HepG2 (cell line): Measurements from ENCODE around the gene TEX14. TPM values are rescaled to one million over a fixed set of nuclear protein-coding genes. Genes with fewer than 3 reads are reported as not detected.
"Not testable (repeated sequence)": the region's sequence is repeated elsewhere in the genome, so short reads cannot be mapped to it uniquely, and the experiment has no call there.

ENCODE experiments used
- ATAC-seq: fragments of 200-7000 bp; cut with Tn5 transposase; 3 replicates; pipeline ENCODE4 v1.9.1; 2020; ENCODE audit warnings: mild to moderate bottlenecking, moderate library complexity
- BruUV-seq: library from RNA; stranded (reverse); fragments of 400-500 nt; replicated peaks from 2 replicates; lab custom pipeline; 2021; lab: Mats Ljungman, UMichigan
- CTCF ChIA-PET: fragments of 300-600 bp; formaldehyde crosslinking; extraction: SDS; loops from one replicate; lab custom pipeline; 2021; ENCODE audit warnings: low total read pairs, inconsistent platforms, low intra/inter-chr PET ratio; lab: Yijun Ruan, JAX
- POLR2A ChIA-PET: fragments of 350-600 bp; sonication (Branson Sonifier 250); formaldehyde crosslinking; loops from one replicate; lab custom pipeline; 2020; ENCODE audit warnings: antibody characterized with exemption, inconsistent platforms; lab: Yijun Ruan, JAX
- DNase-seq: peaks from one replicate; pipeline ENCODE4 v3.0.0-alpha.2; 2015; ENCODE audit warnings: low spot score
- FAIRE-seq: peaks from 3 replicates; lab custom pipeline; 2011; peaks lifted over from hg19 to GRCh38; lab: Jason Lieb, UNC
- H2AFZ ChIP-seq: one replicate; pipeline ENCODE4 v1.6.1; 2011; ENCODE audit warnings: low read length, inconsistent platforms
- H3K27ac ChIP-seq: fragments of 300-600 bp; 3 replicates; pipeline ENCODE4 v1.8.0; 2011; ENCODE audit warnings: mixed run types, mild to moderate bottlenecking, mixed read lengths, low read length, inconsistent platforms; ENCODE audit not compliant: insufficient read depth; ENCODE audit errors: extremely low read length
- H3K27me3 ChIP-seq, 2 experiments: fragments of 200-600 bp in 1 of 2; 2 replicates in 1 of 2; 3 replicates in 1 of 2; pipeline versions ENCODE4 v1.6.0 to v1.8.0; 2011; ENCODE audit warnings: low read length in 2 of 2, mild to moderate bottlenecking in 2 of 2, moderate library complexity in 2 of 2, inconsistent platforms in 1 of 2; ENCODE audit not compliant: insufficient read depth in 2 of 2, control insufficient read depth in 1 of 2
- H3K36me3 ChIP-seq, 2 experiments: fragments of 200-600 bp in 1 of 2; replicated peaks in 1 of 2; 2 replicates in 1 of 2; 3 replicates in 1 of 2; pipeline versions ENCODE4 v1.5.1 to v1.8.0; 2011; ENCODE audit warnings: low read length in 2 of 2, inconsistent platforms in 1 of 2; ENCODE audit not compliant: insufficient read depth in 2 of 2, control insufficient read depth in 1 of 2
- H3K4me1 ChIP-seq: 2 replicates; pipeline ENCODE4 v1.5.1; 2012; ENCODE audit warnings: low read length, inconsistent platforms; ENCODE audit not compliant: insufficient read depth
- H3K4me2 ChIP-seq: 2 replicates; pipeline ENCODE4 v1.6.0; 2011; ENCODE audit warnings: low read depth, low read length, inconsistent platforms
- H3K4me3 ChIP-seq, 3 experiments: fragments of 200-600 bp in 1 of 3; sonication (generic), shearing (Covaris generic) in 1 of 3; replicated peaks in 1 of 3; 2 replicates each; pipeline ENCODE4 v1.5.1; 2011 to 2016; ENCODE audit warnings: low read length in 3 of 3, inconsistent platforms in 2 of 3, low read depth in 2 of 3, mild to moderate bottlenecking in 2 of 3, control low read depth in 1 of 3, mixed read lengths in 1 of 3; ENCODE audit not compliant: insufficient read depth in 1 of 3
- H3K79me2 ChIP-seq: one replicate; pipeline ENCODE4 v1.6.1; 2011; ENCODE audit warnings: low read length, inconsistent platforms; ENCODE audit not compliant: insufficient read depth
- H3K9ac ChIP-seq: 2 replicates; pipeline ENCODE4 v1.6.0; 2011; ENCODE audit warnings: mild to moderate bottlenecking, low read depth, low read length, inconsistent platforms; ENCODE audit not compliant: insufficient read depth
- H3K9me3 ChIP-seq: 2 replicates; pipeline ENCODE4 v1.5.1; 2012; ENCODE audit warnings: mild to moderate bottlenecking, low read length
- H4K20me1 ChIP-seq: 2 replicates; pipeline ENCODE4 v1.6.0; 2011; ENCODE audit warnings: inconsistent platforms, mild to moderate bottlenecking, low read length, moderate library complexity; ENCODE audit not compliant: insufficient read depth
- DRAP1 ChIP-seq: IDR thresholded peaks from 2 replicates; pipeline ENCODE4 v1.6.1; 2016; ENCODE audit warnings: missing genetic modification reagents, missing compliant biosample characterization
- ELF3 ChIP-seq: IDR thresholded peaks from 2 replicates; pipeline ENCODE4 v1.6.1; 2016; ENCODE audit warnings: missing genetic modification reagents, missing compliant biosample characterization
- GATAD1 ChIP-seq: IDR thresholded peaks from 2 replicates; pipeline ENCODE4 v1.6.1; 2016; ENCODE audit warnings: missing genetic modification reagents, missing compliant biosample characterization
- MYC ChIP-seq: sonication (generic); formaldehyde crosslinking; IDR thresholded peaks from 2 replicates; pipeline ENCODE4 v1.9.0; 2021; ENCODE audit warnings: missing genetic modification reagents, borderline replicate concordance
- NR2F1 ChIP-seq, 2 experiments: fragments of 450-650 bp in 1 of 2; formaldehyde crosslinking in 1 of 2; IDR thresholded peaks; 2 replicates each; pipeline versions ENCODE4 v1.5.0 to v1.6.1; 2016 to 2020; ENCODE audit warnings: mild to moderate bottlenecking in 1 of 2, missing compliant biosample characterization in 1 of 2, missing genetic modification reagents in 1 of 2, moderate library complexity in 1 of 2
- PRDM4 ChIP-seq: sonication (generic); formaldehyde crosslinking; IDR thresholded peaks from 2 replicates; pipeline ENCODE4 v1.9.0; 2021; ENCODE audit warnings: missing genetic modification reagents, borderline replicate concordance
- TARDBP ChIP-seq: sonication (generic); formaldehyde crosslinking; IDR thresholded peaks from 2 replicates; pipeline ENCODE4 v1.8.0; 2022; ENCODE audit warnings: mild to moderate bottlenecking, missing genetic modification reagents
- YY1 ChIP-seq: IDR thresholded peaks from 2 replicates; pipeline ENCODE4 v1.6.1; 2011; ENCODE audit warnings: low read length, low read depth, moderate library complexity, mild to moderate bottlenecking; ENCODE audit not compliant: insufficient read depth, insufficient replicate concordance
- ZBTB34 ChIP-seq: sonication (generic); formaldehyde crosslinking; IDR thresholded peaks from 2 replicates; pipeline ENCODE4 v1.8.0; 2022; ENCODE audit warnings: mild to moderate bottlenecking, missing genetic modification reagents
- ZNF180 ChIP-seq: sonication (generic); formaldehyde crosslinking; IDR thresholded peaks from 2 replicates; pipeline ENCODE4 v1.4.0; 2020; ENCODE audit warnings: low read depth, missing genetic modification reagents, borderline replicate concordance
- ZNF577 ChIP-seq: sonication (generic); formaldehyde crosslinking; IDR thresholded peaks from 2 replicates; pipeline ENCODE4 v1.4.0; 2020; ENCODE audit warnings: mild to moderate bottlenecking, low read depth, missing genetic modification reagents, borderline replicate concordance
- ZNF777 ChIP-seq: sonication (generic); formaldehyde crosslinking; IDR thresholded peaks from 2 replicates; pipeline ENCODE4 v1.4.0; 2020; ENCODE audit warnings: missing genetic modification reagents
- ZNF878 ChIP-seq: sonication (generic); formaldehyde crosslinking; IDR thresholded peaks from 2 replicates; pipeline ENCODE4 v1.8.1; 2023; ENCODE audit warnings: mild to moderate bottlenecking, missing genetic modification reagents, moderate library complexity
- WGBS: methylation state at CpG from one replicate; pipeline ENCODE4 v1.1.6; 2017; ENCODE audit warnings: low lambda C conversion rate; 5-methylcytosine and 5-hydroxymethylcytosine counted together
- in situ Hi-C: cut with HindIII; loops from 2 replicates; pipeline ENCODE4 v1.10.0; 2017; ENCODE audit warnings: low pct_unique_long_range_greater_than_20kb; ENCODE audit not compliant: extremely low pct_ligation_motif_present
- intact Hi-C: fragments of 100-400 bp; cut with micrococcal nuclease; formaldehyde crosslinking; loops from one replicate; pipeline ENCODE4 v1.10.0; 2022; ENCODE audit not compliant: unreplicated experiment
- polyA plus RNA-seq, 8 experiments: library from polyadenylated mRNA; depleted of rRNA in 3 of 8; stranded (reverse) in 7 of 8; unstranded in 1 of 8; fragments of >200 nt; fragmentation: Illumina TruSeq in 4 of 8; extraction: Trizol in 4 of 8; gene quantifications; 2 replicates each; pipeline versions ENCODE4 v1.2.1 to v1.2.3, GENCODE V29; 2011 to 2016; ENCODE audit warnings: low read depth in 4 of 8, missing spikeins in 1 of 8, mixed read lengths in 1 of 8; ENCODE audit not compliant: insufficient read depth in 1 of 8
- total RNA-seq, 5 experiments: library from RNA; depleted of rRNA; stranded (reverse); fragments of >200 nt; fragmentation: Illumina TruSeq; extraction: Trizol; gene quantifications; 2 replicates each; pipeline ENCODE4 v1.2.3, GENCODE V29; 2016; ENCODE audit warnings: low read depth in 1 of 5

TEX14 gene
- total and polyA plus RNA-seq, 2 of the 13 experiments (the other 11 are each of a cell fraction or from before 2014, with no cell fraction given) = 0.04 to 0.07 TPM

GRCh38 chr17:58679263-58680037, 12.4 kb downstream of the TEX14 start (continued):
- TF ChIP-seq ZBTB34 (CRISPR knock-in tag) (no peak), DRAP1 (peak; percentile 83), NR2F1 (CRISPR knock-in tag; IDR thresholded peaks at IDR 0.05) (peak in 1 of 2 experiments; percentile 75; a peak in 2 of 4 replicates), ZNF878 (CRISPR knock-in tag) (no peak), ZNF577 (CRISPR knock-in tag) (no peak), ZNF777 (CRISPR knock-in tag) (no peak), ELF3 (CRISPR knock-in tag) (no peak), MYC (no peak), GATAD1 (no peak), TARDBP (no peak), ZNF180 (CRISPR knock-in tag) (no peak), PRDM4 (CRISPR knock-in tag) (no peak), YY1 (no peak)
- TF ChIP-seq, all 625 proteins: peak for 47

GRCh38 chr17:58678287-58678686, 13.6 kb downstream of the TEX14 start:
- intact Hi-C loops = not testable (repeated sequence)

More at GRCh38 chr17:58678287-58678686, 13.6 kb downstream of the TEX14 start:
- H3K27me3 ChIP-seq, H3K36me3 ChIP-seq, H3K4me3 ChIP-seq, H3K9ac ChIP-seq, H3K9me3 ChIP-seq, DNase-seq, H2AFZ ChIP-seq, H3K4me2 ChIP-seq, in situ Hi-C loops, ATAC-seq, H3K79me2 ChIP-seq, FAIRE-seq, BruUV-seq, CTCF ChIA-PET, H3K27ac ChIP-seq, H4K20me1 ChIP-seq: not testable (repeated sequence)
- POLR2A ChIA-PET = interaction anchor here (0.7 to 1.2 kb wide), 2 partner anchors 14 to 47 kb away, joined by 3 to 14 read pairs; partner anchors contain the start of gene RAD51C
- 54% methylated on average over 5 of the region's 5 CpGs for WGBS
- peaks cover 22% of the 10 kb centered on the region; the same call in 1 of the 2 replicates for H3K4me1 ChIP-seq
